ENCODE data around the gene C19orf81. TPM values are rescaled to one million over a fixed set of nuclear protein-coding genes. Genes with fewer than 3 reads are reported as not detected.

The C19orf81 gene
- total and polyA plus RNA-seq, 9 of the 15 experiments (the other 6 are each of a cell fraction or from before 2014, with no cell fraction given), result 2.5 to 42.9 (median 33.0) TPM; not detected in 4

DNA sequence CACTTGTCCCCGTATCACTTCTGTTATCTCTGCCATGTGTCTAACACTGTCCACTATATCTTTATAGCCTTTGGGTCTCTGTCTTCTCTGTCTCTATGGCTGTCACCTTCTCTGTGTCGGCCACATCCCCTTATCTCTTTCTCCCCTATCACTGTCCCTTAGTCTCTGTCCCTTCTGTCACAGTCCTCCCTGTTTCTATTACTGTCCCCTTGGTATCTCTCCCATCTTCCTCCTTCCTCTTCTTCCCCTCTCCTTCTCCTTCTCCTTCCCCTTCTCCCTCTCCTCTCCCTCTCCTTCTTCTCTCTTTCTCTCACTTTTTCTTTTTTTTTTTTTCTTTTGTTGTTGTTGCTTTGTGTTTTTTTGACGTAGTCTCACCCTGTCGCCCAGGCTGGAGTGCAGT lies 46.3 kb upstream of the C19orf81 start (continued):
- TF ChIP-seq, protein P1, sequence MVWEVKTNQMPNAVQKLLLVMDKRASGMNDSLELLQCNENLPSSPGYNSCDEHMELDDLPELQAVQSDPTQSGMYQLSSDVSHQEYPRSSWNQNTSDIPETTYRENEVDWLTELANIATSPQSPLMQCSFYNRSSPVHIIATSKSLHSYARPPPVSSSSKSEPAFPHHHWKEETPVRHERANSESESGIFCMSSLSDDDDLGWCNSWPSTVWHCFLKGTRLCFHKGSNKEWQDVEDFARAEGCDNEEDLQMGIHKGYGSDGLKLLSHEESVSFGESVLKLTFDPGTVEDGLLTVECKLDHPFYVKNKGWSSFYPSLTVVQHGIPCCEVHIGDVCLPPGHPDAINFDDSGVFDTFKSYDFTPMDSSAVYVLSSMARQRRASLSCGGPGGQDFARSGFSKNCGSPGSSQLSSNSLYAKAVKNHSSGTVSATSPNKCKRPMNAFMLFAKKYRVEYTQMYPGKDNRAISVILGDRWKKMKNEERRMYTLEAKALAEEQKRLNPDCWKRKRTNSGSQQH (CRISPR knock-in tag; IDR thresholded peaks at IDR 0.05), result peak; percentile 90; the same call in 1 of the 2 replicates
- TF ChIP-seq ETV1 (tag; conservative IDR thresholded peaks at IDR 0.05; ENCODE audit: low read depth) (no peak), PHF21A (IDR thresholded peaks at IDR 0.05; ENCODE audit: borderline replicate concordance, low read depth) (0 out of 2 replicates have a peak, but pooled peaks have one; percentile 13), PTRF (tag; IDR thresholded peaks at IDR 0.05) (no peak), NBN (IDR thresholded peaks at IDR 0.05; ENCODE audit: low read depth) (peak; percentile 57; the same call in 1 of the 2 replicates), FOXM1 (IDR thresholded peaks at IDR 0.05; ENCODE audit: low read depth) (peak; percentile 39; the same call in 1 of the 2 replicates), FOXM1 (CRISPR knock-in tag; IDR thresholded peaks at IDR 0.05; ENCODE audit: low read depth) (no peak), MEF2D (tag; conservative IDR thresholded peaks at IDR 0.05; ENCODE audit: low read depth) (peak; percentile 81; the same call in 1 of the 2 replicates), HNRNPUL1 (IDR thresholded peaks at IDR 0.05; ENCODE audit: low read length) (no peak), NFRKB (IDR thresholded peaks at IDR 0.05; ENCODE audit: low read depth) (peak; percentile 78; the same call in 1 of the 2 replicates), ZFX (CRISPR knock-in tag; IDR thresholded peaks at IDR 0.05) (no peak), TBL1XR1 (IDR thresholded peaks at IDR 0.05; ENCODE audit: low read length in 2 of 2) (peak in 1 of 2 experiments; percentile 45; a peak in 1 of 4 replicates), ZSCAN29 (IDR thresholded peaks at IDR 0.05) (no peak), NR4A1 (CRISPR knock-in tag; IDR thresholded peaks at IDR 0.05) (no peak), NR4A1 (tag; IDR thresholded peaks at IDR 0.05) (no peak), CSDE1 (IDR thresholded peaks at IDR 0.05) (peak in 1 of 2 experiments; percentile 60; a peak in 1 of 4 replicates), ZNF444 (CRISPR knock-in tag; IDR thresholded peaks at IDR 0.05) (no peak), ZNF583 (CRISPR knock-in tag; IDR thresholded peaks at IDR 0.05) (no peak), PPARD (CRISPR knock-in tag; IDR thresholded peaks at IDR 0.05) (no peak), FOXK2 (conservative IDR thresholded peaks at IDR 0.05 in 1 of 2, IDR thresholded peaks at IDR 0.05 in 1 of 2; ENCODE audit: low read depth in 2 of 2) (peak; percentile 62 to 72), ARNT (IDR thresholded peaks at IDR 0.05) (peak in 1 of 2 experiments; percentile 55; a peak in 2 of 4 replicates)
- TF ChIP-seq, protein P2, sequence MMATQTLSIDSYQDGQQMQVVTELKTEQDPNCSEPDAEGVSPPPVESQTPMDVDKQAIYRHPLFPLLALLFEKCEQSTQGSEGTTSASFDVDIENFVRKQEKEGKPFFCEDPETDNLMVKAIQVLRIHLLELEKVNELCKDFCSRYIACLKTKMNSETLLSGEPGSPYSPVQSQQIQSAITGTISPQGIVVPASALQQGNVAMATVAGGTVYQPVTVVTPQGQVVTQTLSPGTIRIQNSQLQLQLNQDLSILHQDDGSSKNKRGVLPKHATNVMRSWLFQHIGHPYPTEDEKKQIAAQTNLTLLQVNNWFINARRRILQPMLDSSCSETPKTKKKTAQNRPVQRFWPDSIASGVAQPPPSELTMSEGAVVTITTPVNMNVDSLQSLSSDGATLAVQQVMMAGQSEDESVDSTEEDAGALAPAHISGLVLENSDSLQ (IDR thresholded peaks at IDR 0.05), result peak; percentile 68
- TF ChIP-seq, protein P3, sequence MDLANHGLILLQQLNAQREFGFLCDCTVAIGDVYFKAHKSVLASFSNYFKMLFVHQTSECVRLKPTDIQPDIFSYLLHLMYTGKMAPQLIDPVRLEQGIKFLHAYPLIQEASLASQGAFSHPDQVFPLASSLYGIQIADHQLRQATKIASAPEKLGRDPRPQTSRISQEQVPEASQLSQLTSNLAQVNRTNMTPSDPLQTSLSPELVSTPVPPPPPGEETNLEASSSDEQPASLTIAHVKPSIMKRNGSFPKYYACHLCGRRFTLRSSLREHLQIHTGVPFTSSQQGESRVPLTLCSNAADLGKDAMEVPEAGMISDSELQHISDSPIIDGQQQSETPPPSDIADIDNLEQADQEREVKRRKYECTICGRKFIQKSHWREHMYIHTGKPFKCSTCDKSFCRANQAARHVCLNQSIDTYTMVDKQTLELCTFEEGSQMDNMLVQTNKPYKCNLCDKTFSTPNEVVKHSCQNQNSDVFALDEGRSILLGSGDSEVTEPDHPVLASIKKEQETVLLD (IDR thresholded peaks at IDR 0.05), result peak; percentile 83
- TF ChIP-seq, protein P4, sequence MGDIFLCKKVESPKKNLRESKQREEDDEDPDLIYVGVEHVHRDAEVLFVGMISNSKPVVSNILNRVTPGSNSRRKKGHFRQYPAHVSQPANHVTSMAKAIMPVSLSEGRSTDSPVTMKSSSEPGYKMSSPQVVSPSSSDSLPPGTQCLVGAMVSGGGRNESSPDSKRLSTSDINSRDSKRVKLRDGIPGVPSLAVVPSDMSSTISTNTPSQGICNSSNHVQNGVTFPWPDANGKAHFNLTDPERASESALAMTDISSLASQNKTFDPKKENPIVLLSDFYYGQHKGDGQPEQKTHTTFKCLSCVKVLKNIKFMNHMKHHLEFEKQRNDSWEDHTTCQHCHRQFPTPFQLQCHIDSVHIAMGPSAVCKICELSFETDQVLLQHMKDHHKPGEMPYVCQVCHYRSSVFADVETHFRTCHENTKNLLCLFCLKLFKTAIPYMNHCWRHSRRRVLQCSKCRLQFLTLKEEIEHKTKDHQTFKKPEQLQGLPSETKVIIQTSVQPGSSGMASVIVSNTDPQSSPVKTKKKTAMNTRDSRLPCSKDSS (IDR thresholded peaks at IDR 0.05; ENCODE audit: low read depth, partially characterized antibody), result peak; percentile 13
- TF ChIP-seq, protein P5, sequence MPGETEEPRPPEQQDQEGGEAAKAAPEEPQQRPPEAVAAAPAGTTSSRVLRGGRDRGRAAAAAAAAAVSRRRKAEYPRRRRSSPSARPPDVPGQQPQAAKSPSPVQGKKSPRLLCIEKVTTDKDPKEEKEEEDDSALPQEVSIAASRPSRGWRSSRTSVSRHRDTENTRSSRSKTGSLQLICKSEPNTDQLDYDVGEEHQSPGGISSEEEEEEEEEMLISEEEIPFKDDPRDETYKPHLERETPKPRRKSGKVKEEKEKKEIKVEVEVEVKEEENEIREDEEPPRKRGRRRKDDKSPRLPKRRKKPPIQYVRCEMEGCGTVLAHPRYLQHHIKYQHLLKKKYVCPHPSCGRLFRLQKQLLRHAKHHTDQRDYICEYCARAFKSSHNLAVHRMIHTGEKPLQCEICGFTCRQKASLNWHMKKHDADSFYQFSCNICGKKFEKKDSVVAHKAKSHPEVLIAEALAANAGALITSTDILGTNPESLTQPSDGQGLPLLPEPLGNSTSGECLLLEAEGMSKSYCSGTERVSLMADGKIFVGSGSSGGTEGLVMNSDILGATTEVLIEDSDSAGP (CRISPR knock-in tag; IDR thresholded peaks at IDR 0.05), result no peak

Data from K562 (cell line).